CD4-positive, alpha-beta T cell treated with Interleukin-17A for 1 hour (primary cell): ENCODE results near the gene DVL1.

Experiments used
- DNase-seq: peaks from one replicate; pipeline ENCODE4 v3.0.0-alpha.2; 2020

DVL1 gene

GRCh38 chr1:1309251-1310108 is 39.7 kb downstream of the DVL1 start:
- peak; percentile 13 for DNase-seq

- no peak for DNase-seq
Observed at GRCh38 chr1:1308756-1309250, 40.4 kb downstream of the DVL1 start.

DNA sequence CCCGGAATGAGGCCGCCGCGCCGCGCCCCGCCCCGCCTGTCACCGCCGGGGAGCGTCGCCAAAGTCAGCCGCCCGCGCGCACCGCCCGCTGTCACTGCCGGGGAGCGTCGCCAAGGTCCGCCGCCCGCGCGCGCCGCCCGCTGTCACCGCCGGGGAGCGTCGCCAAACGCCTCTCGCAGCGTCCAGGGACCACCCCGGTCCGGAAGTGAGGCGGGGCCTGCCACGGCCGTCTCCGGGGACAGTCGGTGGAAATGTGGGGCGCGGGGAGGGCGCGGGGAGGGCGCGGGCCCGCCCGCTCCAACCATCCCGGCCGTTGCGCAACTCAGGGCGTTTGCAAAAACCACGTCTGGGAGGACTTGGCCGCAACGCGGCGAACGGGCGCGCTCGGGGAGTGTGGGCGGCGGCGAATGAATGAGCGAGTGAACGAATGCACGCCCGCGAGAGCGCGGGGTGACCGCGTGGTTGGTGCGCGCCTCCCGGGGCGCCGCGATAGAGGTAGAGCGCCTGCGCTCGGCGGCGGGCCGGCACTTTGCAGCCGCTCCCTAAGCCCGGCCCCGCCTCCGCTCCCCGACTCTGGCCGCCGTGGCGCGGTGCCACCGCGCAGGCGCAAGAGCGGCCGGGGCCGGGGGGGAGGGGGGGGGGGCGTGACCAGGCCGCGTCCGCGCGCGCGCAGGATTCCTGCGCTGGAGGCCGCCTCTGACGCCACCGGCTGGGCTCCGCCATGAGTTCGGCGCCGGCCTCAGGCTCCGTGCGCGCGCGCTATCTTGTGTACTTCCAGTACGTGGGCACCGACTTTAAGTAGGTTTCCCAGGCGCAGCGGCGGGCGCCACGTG is 41.1 kb downstream of the DVL1 start, which contains the start of the genes ACAP3 and PUSL1:
TSS of gene ACAP3 (minus strand) at position 8 of the 833 bp plus-strand sequence. CDS start 115 bp downstream, outside the sequence.
TSS of gene PUSL1 (plus strand) at position 675 of the 833 bp plus-strand sequence. CDS start at position 722, 47 bp downstream.
- DNase-seq, result peak; percentile 91

DNA sequence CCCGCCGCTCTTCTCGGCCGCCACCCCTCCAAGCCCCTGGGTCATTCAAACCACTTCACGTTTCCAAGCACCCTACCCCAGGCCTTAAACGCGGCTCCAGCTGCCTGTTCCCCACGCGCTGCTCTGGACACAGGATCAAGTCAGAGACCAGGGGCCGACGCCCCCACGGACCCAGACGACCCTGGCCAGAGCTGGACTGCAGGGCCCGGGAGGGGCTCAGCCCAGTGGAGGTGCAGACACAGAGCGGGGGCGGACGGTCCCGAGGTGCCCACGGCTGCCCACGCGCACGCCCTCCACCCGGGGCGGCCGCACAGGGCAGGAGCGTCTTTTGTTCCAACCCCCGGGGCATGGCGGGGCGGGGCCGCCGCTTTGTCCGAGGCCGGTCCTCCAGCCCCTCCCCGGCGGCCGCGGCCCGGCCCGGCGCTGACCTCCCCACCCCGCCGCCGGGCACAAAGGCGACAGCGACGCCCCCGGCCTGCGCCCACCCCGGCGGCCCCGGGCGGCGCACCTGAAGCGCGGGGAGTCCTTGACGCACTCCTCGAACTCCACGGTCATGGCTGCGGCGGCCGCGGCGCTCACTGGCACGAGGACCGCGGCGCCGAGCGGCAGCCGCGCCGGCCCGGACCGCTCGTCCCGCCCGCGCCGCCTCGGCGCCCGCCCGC is 41.8 kb downstream of the DVL1 start:
- DNase-seq, result no peak

- no peak for DNase-seq
Observed at GRCh38 chr1:1306661-1307260, 42.5 kb downstream of the DVL1 start.

DNA sequence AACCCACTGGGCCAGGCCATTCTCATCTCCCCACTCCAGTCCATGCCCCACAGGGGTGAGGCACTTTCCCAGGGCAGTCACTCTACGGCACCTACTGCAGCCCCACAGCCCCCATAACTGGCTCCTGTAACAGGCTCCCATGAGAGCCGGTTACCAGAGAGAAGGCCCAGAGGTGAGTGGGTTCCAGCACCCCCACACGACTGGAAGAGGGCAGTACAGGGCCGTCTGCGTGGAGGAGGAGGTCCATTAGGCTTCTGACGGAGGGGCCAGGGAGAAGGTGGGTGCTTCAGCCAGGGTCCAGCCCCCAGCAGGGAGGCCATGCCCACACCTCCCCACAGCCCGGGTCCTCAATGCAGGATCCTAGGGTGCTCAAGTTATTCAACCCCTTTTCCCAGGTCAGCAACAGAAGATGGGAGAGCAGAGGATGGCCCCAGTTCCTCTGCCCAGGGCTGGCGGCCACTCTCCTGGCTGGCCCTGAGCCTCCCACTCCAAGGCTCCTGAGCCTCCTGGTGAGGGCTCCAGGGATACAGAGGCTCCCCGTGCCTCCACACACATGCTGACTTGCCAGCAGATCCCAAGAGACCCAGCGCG is 43.1 kb downstream of the DVL1 start:
- no peak for DNase-seq

- peak; percentile 71 for DNase-seq
Observed at GRCh38 chr1:1305300-1306069, 43.7 kb downstream of the DVL1 start.

- no peak for DNase-seq
Observed at GRCh38 chr1:1304331-1305299, 44.6 kb downstream of the DVL1 start.

DNA sequence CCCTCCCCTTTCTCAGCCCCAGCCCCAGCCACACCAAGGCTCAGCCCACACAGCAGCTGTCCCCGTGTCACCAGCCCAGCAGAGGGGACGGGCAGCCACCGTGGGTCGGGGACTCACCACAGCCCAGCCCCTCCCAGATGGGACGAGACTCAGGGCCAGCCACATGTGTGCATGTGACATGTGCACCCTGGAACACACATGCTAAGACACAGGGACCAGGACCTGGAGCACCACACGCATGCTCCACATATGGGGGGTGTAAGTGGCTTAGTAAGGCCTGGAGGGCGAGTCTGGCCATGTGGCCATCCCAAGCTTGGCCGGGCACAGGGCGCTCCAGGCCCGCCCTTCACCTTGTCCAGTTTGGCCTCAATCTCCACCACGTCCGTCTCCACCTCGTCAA is 45.5 kb downstream of the DVL1 start:
- DNase-seq, result no peak

DNA sequence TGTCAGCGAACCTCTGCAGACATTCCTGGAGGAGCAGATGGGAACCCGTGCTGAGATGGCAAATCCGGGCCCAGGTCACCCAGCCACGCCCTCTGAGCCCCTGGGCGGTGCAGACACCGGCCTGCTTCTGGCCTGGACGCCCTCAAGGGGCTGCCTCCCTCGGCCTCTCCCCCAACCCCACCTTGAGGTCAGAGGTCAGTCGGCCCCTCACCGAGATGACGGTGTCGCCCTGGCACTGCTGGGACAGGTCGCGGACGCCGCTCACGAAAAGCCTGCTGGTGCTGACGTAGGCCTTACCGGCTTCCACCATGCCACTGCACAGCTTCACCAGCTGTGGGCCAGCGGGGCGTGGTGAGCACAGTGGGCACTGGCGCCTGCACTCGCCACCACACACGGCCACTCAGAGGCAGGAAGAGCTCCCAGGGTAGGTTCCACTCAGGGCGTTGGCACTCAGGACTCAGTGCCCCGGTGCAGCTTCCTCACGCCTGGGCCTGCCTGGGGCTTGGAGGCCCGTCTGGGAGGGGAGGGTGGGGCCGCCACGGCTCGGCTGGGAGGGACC is 46.2 kb downstream of the DVL1 start:
- DNase-seq, result no peak

DNA sequence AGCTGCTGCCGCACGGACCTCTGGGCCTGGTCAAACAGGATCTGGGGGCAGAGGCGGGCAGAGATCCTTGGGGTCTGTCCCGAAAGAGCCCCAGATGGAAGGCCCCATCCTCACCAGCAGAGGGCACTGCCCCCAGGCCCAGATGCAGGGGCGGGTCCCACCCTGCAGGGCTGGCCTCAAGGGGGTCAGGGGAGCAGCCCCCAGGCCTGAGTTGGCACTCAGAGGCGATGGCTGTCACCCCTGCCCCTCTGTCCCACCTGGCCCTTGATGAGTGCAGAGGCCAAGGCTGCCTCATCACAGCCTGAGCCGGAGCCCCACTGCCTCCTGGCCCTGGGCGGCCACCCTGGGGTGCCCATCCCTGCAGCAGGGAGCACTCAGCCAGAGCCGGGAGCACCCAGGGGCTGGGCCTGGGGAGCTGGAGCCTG is 47.2 kb downstream of the DVL1 start:
- DNase-seq, result peak; percentile 21

DNA sequence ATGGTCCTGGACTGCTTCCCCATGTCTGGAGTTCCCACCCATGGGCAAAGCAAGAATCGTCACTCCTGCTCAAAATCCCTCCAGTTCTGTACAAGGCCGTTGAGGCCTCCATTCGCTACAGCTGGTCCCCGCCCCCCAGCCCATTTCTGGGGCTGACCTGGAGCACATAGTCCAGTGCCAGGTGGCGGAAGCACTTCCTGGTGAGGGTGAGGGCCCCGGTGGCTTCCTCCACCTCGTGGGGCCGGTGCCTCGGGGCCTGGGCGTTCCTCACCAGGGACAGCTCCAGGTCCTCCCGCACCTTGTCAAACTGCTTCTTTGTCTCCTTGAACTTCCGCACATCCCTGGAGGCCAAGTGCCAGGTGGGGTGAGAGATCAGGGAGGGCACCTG is 48.9 kb downstream of the DVL1 start:
- DNase-seq, result no peak

DNA sequence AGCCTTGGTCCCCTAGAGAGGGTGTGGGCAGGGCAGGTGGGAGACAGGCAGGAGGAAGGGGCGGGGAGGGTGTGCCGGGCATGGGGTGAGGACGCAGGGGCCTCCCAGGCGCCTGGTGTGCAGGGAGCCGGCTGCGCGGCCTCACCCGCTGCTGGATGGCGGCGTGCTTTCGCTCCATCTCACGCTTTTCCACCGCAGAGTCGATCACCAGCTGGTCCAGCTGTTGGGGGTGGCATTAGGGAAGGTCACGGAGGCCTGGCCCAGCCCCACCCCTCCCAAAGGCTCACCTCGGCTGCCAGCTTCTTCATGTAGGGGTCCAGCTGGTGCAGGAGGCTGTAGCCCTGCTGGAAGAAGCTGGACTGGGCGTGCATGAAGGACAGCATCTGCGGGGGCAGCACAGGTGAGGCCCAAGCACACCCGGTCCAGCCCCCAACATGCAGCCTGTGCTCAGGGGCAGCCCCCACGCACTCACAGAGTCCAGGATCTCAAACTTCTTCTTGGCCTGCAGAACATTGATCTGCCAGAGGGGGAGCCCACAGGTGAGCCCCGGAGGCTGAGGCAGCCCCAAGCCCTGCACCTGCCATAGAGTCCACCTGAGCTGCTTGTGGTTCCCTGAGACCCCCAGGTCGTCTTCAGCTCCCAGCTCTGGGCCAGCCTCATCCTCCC is 49.4 kb downstream of the DVL1 start:
- DNase-seq, result peak; percentile 35

DNA sequence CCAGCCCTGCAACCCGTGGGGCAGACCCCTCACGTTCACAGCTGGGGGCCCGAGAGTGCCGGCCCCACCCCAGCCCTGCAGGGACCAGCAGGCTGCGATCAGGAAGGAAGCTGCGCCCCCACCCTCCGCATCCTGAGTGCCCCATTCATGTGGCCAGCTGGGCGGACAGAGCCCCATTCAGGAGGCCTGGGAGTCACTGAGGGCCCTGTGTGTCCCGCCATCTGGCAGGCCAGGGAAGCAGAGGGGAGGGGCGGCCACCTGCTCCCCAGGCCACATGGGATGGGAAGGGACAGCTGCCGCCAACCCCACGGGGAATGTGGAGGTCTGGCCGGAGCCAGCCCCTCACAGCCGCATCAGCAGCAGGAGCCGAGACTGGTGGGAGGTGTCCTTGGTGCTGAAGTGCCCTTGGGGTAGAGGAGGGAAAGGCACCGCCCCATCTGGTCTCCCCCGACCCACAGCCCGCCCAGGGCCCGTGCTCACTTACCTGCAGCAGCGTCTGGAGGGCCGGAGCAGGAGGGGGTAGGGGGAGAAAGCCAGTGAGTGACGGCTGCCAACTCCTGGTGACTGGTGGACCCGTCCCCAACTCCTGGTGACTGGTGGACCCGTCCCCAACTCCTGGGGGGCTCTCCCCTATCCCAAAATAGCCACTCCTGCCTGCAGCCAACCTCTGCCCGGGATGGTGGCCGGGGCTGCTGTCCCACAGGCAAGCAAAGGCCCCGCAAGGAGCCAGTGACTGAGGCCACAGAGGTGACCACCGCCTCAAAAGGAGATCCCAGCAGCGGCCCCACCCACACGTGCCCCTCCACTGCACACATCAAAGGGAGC is 50.1 kb downstream of the DVL1 start:
- DNase-seq, result no peak

DNA sequence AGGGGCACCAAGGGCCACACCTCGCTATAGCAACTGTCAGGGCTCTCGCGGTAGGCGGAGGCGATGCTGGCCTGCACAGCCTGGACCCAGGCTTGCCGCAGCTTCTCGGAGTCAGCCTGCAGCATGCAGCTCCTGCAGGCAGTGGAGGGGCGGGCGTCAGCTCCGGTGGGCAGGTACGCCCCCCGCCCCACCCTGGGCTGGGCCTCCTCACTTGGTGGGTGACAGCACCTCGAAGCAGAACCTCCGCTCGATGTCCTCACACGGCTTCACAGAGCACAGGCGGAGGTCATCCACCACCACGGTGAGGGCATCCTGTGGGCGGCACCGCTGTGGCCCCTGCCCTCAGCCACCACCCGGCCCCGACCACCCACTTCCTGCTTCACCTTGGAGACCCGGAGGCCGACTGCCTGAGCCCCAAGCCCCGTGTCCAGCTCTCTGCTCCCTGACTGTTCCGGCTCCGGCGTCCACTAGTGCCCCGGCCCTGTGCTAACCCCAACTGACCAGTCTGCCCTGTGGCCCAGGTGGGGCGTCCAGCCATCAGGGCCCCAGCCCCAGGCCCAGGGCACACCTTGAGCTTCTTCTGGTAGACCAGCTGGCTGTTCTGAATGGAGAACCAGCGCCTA is 51.3 kb downstream of the DVL1 start:
- DNase-seq, result no peak

- DNase-seq, result no peak
Observed at GRCh38 chr1:1296070-1297061, 52.9 kb downstream of the DVL1 start.
